Myocyte (in vitro differentiated cells): Measurements from ENCODE around the gene C1orf53. TPM values are rescaled to one million over a fixed set of nuclear protein-coding genes. Genes with fewer than 3 reads are reported as not detected.
A peak's percentile ranks its signal among the peaks of the same experiment; 100 is the strongest.
"Not testable (repeated sequence)": the region's sequence is repeated elsewhere in the genome, so short reads cannot be mapped to it uniquely, and the experiment has no call there.

ENCODE experiments used
- DNase-seq: peaks from one replicate; pipeline ENCODE4 v3.0.0-alpha.2; 2012; ENCODE audit warnings: low read depth
- total RNA-seq: library from RNA; depleted of rRNA; stranded (reverse); fragments of >200 nt; gene quantifications from 2 replicates; pipeline ENCODE4 v1.2.3, GENCODE V29; 2014

Gene C1orf53
- total RNA-seq, 1 donor from 2014 or later: 12.4 TPM

DNA sequence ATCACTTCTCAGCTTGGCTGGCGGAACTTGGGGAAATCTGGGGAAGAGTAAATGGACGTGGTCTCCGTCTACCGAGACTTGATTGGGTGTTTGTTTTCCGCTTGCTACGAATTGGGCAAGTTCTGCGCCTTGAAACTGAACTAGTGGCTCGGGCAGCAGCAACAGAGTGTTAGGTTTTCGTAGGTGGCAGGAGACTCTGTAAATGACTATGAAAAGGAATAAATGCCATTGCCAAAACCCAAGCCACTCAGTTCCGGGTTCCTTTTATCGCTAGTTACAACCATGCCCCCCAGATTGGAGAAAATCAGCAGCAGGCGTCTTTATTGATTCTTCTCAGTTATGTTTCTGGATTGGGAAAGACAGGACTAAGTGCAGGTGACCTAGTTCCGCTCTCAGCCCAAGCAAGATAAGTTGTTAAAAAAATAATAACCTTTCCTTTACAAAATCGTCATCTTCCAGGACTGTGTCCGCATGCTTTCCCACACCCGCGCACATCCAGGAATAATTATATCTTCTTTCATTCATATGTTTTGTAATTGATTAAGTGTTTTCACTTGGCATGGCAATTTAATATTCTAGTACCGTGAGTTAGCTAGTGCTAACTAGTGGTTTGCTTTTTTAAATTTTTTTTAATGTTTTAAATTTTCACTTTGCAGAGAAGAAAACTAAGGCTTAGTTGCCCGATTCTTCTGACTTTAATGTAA is 18.1 kb downstream of the C1orf53 start:
- no peak for DNase-seq

DNA sequence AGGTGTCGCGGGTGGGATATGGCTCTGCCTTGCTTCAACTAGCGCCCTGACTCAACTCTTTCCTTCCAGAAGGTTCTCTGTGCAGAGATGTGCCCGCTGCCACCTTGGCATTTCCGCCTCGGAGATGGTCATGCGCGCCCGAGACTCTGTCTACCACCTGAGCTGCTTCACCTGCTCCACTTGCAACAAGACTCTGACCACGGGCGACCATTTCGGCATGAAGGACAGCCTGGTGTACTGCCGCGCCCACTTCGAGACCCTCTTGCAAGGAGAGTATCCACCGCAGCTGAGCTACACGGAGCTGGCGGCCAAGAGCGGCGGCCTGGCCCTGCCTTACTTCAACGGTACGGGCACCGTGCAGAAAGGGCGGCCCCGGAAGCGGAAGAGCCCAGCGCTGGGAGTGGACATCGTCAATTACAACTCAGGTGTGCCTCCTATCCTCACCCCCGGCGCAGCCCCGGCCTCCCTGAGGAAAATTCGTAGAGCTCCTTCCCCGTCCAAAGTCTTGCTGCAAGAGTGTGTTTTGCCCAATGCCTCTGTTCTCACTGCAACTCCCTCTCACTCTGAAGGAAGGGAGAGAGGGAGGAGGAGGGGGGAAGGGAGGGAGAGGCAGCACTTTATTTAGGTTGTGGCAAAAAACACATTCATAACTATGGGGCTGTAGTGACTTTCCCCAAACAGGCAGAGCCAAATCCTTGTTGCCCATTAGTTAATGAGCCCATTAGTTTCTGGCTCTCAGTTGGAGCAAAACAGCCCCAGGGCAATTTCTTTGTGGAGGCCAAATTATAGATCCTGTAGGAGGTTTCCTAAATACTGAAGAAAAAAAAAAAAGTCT is 19.0 kb downstream of the C1orf53 start:
- no peak for DNase-seq

DNA sequence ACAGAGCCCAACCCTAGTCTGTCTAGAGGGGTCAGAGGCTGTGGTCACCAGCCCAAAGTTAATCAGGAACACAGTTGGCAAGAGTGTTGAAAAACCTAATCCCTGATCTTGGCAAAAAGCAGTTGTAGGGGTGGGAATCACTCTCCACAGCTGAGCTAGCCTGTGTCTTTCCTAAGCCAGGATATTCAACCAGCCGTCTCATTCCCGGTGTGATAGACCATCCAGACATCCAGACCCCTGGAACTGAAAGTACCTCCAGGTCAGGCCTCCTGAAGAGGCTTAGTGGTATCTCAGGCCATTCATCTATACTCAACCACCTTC is 19.6 kb downstream of the C1orf53 start:
- no peak for DNase-seq

DNA sequence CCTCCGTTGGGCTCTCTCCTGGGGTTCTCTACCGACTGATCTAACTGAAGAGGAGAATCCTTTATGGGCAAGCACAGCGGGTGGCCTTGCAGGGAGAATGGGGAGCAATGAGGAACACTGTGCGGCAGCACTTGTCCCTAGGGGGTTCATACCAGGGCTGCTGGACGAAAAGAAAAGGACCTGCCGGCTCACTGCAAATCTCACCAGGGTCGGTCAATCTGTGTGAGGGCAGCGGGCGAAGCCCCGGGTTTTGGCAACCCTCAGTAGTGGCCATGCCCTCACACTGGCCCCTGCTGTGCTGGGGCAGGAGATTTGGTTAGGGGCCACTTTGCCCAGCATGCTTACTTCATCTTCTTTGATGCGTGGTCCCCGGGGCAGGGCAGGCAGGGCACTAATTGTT is 20.6 kb downstream of the C1orf53 start:
- DNase-seq: no peak

DNA sequence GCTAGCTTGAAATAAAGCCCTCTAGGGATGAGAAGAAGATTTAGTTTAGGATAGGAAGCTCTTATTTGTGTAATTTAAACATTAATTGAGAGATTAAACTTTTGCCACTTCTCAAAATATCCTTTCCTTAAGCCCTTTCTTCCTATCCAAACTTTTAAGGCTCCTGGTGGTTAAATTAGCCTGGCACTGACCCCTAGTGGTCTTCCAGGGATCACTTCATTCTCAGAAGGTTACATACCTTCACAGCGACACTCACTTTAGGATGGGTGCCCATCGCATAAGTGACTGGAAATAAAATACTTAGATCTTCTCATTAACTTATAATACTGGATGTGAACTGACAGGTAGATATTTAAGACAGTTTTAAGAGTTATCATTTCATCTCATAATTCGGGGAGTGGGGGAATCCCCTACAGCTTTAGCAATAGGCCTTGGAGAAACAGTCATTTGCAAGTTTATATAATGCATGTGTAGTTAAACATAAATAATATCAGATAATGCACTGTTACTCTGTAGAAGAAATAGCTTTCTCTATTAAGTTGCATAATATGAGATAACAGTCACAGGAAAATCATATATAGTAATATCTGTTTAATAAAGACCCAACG is 22.2 kb downstream of the C1orf53 start:
- peak; percentile 64 for DNase-seq

DNA sequence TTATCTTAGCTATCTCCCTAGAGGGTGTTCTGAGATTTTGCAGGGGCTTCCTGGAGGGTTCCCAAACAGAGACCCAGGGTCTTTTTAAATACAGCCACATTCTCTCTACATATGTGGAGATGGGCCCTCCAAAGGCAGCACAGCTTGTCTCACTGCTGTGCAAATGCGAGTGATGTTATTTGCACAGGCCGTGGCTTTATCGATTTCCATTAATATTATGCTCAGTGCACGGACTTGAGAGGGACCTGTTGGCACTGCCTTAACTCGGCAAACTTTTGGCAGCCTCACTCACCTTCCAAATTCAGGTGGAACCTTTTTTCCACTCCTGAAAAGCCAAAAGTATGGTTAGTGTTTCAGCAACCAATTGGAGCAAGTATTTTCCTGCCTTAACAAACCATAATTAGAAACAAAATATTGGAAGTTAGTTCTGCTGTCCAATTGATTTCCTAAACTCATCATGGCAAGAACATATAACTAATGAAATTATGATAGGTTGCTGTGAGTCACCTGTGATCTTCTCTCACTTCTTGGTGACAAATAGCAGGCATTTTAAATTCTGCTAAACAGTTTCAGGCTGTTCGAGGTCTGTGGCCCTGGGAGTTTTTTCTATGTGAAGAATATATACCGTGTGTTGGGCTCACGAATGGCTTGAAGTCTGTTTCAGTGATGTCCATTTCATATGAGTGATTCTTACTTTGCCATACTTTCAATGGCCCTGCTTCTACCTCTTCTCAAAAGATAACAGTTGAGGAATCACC is 25.7 kb downstream of the C1orf53 start:
- no peak for DNase-seq

DNA sequence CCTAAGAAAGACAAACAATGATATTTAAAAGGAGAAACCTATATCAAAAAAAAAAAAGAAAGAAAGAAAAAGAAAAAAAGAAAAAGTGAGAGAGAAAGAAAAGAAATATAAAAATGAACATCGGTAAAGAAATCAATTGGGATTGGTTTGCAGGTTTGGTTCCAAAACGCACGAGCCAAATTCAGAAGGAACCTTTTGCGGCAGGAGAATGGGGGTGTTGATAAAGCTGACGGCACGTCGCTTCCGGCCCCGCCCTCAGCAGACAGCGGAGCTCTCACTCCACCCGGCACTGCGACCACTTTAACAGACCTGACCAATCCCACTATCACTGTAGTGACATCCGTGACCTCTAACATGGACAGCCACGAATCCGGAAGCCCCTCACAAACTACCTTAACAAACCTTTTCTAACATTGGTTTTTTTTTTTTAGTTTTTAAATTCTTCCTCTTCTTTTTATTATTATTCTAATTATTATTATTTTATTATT is 26.5 kb downstream of the C1orf53 start:
- no peak for DNase-seq

DNA sequence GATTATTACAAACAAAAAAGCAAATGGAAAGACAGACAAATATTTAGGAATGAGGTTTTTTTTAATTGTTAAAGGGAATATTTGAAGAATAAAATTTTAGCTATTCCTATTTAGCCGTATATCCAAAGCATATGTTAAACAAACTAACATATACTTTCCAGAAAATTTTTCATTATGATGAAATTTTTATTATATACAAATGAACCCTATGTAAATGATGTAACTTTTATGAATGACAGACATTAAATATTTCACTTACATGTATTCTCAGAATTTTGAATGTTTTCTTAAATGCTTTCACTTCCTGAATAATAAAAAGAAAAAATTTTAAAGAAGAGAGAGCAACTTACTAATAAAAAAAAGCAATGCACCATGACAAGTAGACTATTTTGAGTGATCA is 30.6 kb downstream of the C1orf53 start:
- DNase-seq: no peak

DNA sequence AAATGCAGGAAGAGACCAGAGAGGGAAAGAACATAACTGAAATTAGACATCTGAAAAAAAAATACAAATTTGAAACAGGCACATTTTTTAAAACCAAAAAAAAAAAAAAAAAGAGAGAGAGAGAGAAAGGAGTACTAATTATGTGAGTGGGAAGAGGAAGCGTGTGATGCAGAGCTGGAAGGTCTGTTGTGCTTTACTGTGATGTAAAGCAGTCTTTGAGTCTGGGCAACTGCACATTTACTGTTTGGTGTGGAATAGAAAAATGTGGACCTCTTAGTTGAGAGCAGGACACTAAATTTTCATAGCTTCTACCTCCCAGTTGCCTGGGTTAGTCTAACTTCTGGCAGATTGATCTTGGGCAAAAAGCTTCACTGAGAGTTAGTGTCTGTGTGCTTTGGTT is 31.2 kb downstream of the C1orf53 start:
- no peak for DNase-seq

DNA sequence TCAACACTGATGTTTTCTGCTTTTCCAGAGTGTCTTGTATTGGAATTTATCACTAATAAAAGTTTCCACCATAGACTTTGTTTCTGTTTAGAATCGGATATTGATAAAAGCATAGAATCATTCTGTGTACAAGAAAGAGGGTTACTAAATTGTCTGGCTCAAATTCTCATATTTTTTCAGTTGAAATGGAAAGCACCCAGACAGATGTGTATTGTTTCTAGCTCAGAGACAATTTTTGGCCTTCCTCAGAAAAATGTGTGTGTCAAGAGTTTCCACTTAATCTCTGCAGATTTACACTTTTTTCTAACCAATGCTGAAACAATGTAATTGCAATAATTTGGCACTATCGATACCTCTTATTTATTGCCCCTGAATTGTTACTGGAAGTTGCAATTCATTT is 35.0 kb downstream of the C1orf53 start:
- no peak for DNase-seq

DNA sequence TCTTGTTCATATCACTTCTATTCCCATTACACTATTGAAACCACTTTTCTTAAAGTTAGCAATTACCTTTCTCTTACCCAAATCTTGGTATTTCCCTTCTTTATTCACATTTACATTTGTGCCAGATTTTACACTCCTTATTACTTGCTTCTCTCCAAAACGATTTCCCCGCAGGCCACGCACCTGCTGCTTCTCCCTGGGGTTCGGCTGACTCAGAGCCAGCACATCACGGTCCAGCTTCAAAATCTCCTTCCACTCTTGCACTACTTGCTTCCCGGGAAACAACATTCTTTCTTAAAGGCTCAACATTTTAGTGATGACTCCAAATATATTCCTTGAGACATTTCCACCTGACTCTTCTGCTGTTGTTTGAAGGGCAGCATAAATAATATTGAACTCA is 35.5 kb downstream of the C1orf53 start:
- no peak for DNase-seq

DNA sequence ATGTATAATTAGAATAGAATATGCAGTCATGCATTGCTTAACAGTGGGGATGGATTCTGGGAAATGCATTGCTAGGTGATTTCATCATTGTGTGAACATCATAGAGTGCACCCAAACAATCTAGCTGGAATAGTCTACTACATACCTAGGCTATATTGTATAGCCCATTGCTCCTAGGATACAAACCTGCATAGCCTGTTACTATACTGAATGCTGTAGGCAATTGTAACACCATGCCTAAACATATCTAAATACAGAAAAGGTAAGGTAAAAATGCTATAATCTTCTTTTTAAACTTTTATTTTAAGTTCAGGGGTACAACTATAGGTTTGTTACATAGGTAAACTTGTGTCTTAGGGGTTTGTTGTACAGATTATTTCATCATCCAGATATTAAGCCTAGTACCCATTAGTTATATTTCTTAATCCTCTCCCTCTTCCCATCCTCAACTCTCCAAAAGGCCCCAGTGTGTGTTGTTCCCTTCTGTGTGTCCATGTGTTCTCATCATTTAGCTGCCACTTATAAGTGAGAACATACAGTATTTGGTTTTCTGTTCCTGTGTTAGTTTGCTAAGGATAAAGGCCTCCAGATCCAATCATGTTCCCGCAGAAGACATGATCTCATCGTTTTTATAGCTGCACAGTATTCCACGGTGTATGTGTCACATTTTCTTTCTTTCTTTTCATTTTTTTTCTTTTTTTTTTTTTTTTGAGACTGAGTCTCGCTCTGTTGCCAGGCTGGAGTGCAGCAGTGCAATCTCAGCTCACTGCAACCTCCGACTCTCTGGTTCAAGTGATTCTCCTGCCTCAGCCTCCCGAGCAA is 36.9 kb downstream of the C1orf53 start:
- DNase-seq: not testable (repeated sequence)

DNA sequence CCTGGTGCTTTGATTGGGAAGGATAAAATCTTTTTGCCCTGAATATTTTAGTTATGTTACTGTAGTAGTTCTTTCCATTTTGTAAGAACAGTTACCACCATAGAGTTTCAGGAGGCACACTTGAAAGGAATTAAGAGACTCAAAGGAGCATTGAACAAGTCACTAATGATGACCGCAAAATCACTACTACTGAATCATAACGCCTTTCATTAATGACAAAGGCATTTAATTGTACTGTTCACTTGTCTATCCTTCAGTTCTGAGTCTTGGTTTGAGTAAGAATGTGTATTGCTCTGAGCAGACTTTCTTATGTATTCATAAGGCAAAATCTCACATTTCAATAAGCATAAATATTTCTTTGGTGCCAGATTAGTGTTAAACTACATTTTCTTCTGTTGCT is 39.6 kb downstream of the C1orf53 start:
- no peak for DNase-seq

DNA sequence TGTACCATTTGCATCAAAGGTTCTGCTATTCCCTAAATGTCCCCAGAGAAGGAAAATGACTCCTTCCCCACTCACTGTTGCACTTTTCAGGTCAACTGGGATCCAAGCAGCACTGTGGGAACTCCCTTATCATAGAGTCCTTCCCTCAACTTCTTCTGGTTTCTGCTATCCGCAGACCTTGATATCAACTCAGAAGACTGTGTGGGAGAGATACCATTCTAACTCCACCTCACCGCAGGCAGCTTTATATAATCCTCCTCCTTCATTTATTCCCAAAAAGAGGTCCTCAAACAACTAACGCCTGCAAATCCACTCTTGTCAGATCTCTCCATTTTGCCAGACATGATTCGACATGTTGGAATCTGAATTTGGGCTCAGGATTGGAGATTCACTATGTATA is 42.1 kb downstream of the C1orf53 start:
- DNase-seq: no peak

DNA sequence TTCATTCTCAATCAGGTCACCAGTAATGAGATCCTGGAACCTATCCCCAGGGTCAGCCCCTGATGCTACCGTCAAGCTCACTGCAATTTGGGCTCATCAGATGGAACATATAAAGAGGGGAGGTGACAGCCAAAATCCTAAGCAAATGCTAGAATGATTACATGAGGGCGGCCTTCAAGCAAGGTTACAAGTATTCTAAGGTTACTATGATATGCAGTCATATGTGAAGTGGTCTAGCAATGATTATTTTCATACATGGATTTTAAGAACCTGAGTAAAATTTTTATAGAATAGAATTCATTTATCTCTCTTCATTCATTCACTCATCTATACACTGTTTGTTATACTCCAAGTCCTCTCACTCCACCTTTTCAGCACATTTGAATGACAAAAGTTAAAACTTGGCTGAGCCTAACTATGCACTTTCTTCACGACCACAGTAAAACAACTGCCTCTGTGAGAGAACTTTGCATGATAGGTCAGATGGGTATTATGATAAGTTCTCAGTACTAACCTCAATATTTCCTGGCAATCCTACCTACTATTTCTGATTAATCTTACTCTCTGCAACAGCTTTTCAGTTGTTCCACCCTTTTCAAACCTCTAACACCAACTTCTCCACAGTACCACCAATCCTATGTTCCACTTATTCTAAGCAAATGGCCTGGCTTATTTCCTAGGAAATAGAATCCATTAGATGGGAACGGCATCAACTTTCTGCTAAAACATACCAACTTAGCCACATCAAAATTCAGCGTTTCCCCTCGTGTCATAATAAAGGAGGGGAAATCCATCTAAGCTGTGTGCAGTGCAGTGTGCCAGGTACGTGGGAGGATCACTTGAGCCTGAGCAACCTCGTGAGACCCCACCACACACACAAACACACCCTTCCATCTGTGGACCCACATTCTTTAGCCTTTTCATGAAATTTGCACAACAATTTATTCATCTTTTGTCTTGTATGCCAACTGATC is 46.8 kb downstream of the C1orf53 start:
- DNase-seq: no peak

DNA sequence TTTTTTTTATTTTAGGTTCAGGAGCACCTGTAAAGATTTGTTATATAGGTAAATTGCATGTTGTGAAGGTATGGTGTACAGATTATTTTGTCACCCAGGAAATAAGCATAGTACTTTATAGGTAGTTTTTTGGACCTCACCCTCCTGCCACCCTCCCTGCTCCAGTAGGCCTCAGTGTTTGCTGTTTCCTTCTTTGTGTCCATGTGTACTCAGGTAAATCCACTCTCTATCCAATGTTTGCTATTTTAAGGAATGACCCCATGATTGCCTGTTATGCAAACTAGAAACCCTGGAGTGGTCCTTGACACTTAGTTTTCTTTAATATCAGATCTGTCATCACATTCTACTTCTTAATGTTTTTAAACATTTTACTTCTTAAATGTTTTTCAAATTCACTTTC is 48.7 kb downstream of the C1orf53 start:
- no peak for DNase-seq

DNA sequence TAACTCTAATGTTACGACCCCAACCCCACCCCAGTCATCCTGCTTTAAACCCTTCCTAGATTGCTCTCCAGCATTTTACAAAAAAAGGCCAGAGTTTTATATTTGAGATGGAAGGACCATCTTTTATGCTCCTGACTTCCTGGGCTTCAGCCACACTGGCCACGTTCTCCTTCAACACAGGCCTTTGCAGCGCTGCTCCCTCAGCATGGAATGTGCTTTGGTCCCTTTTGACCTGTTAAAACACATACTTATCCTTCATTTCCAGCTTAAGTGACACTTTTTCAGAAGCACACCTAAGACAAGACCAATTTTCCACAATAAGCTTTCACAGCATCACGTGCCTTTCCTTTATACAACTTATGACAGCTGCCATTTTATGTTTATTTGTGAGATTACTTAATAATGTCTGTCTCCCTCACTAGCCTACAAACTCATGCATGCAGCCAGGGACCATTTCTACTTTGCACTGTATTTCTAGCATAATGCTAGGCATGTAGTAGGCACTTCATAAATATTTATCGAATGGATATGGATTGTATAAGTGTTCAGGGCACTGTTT is 49.3 kb downstream of the C1orf53 start:
- no peak for DNase-seq

DNA sequence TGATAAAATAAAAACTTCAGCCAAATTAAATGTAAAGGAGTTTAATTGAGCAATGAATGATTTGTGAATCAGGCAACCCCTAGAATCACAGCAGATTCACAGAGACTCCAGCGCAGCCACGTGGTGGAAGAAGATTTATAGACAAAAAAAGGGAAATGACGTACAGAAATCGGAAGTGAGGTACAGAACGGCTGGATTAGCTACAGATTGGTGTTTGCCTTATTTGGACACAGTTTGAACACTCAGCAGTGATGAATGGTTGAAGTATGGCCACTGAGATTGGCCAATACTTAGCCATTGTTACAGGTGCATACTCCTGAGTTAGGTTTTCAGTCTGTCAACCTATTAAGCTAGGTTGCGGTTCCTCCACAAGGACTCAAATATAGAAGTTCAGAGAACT is 51.0 kb downstream of the C1orf53 start:
- not testable (repeated sequence) for DNase-seq

DNA sequence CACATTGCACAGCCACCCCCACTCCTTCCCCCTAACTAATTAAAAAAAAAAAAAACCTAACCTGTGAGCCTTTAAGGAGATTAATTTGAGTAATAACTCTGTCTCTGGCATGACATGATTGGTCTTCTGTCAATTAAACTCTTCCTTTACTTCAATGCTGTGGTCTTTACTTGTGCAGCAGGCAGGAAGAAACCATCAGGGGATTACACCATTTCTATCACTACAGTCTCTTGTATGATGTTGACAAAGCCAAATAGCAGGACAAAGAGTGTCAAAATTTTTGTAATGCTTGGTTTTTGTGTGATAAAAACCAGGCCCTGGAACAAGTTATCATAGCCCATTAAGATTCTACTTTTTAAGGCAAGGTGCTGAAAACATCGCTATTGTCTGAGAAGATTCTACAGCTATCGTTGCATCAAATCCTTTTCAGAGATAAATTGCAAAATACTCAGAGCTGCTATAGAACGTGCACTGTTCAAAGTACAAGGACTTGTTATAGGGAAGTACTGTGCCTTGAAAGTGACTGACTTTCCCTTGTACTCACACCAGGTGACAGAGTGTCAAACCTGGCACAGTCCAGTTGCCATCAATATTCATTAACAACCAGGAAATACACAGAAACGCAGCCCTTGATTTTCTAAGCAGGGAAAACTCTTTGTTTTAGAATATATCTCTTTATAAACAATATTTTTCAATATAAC is 52.4 kb downstream of the C1orf53 start:
- no peak for DNase-seq
